Pancreas (tissue), 10 donors: ENCODE data around the gene COQ8B. TPM values are rescaled to one million over a fixed set of nuclear protein-coding genes. Genes with fewer than 3 reads are reported as not detected.

Experiments
- ATAC-seq, 4 donors: fragments of 200-7000 bp; cut with Tn5 transposase; one replicate each; pipeline versions ENCODE4 v1.8.0 to v1.9.1; 2020; ENCODE audit warnings: mild to moderate bottlenecking in 4 of 4, moderate library complexity in 4 of 4
- DNase-seq, 6 donors: peaks; one replicate each; pipeline ENCODE4 v3.0.0-alpha.2; 2020
- FAIRE-seq: peaks from 2 replicates; lab custom pipeline; 2012; peaks lifted over from hg19 to GRCh38; lab: Jason Lieb, UNC
- H3K27ac ChIP-seq, 4 donors: fragments of 200-600 bp; sonication (generic); 1 replicate in 3 of 4; 2 replicates in 1 of 4; pipeline versions ENCODE4 v1.5.0 to v1.8.0; 2020
- H3K27me3 ChIP-seq, 4 donors: fragments of 200-600 bp; one replicate each; pipeline ENCODE4 v1.8.0; 2021
- H3K36me3 ChIP-seq, 3 donors: fragments of 200-600 bp; sonication (generic) in 1 of 3; one replicate each; pipeline versions ENCODE4 v1.5.0 to v1.8.0; 2020 to 2021
- H3K4me1 ChIP-seq, 3 donors: fragments of 200-600 bp; one replicate each; pipeline ENCODE4 v1.8.0; 2021
- H3K4me3 ChIP-seq, 4 donors: fragments of 200-600 bp; sonication (generic) in 2 of 4; one replicate each; pipeline versions ENCODE4 v1.5.0 to v1.8.0; 2020 to 2021
- H3K9me3 ChIP-seq, 4 donors: fragments of 200-600 bp; one replicate each; pipeline ENCODE4 v1.8.0; 2021
- CTCF ChIP-seq, 4 donors: fragments of 200-600 bp; sonication (generic) in 3 of 4; IDR thresholded peaks; one replicate each; pipeline versions ENCODE4 v1.5.0 to v1.8.0; 2021; ENCODE audit warnings: antibody characterized with exemption in 4 of 4
- WGBS, 2 donors: extraction: QIAGEN DNeasy Blood & Tissue Kit; methylation state at CpG; one replicate each; pipeline ENCODE4 v1.1.7; 2013; 5-methylcytosine and 5-hydroxymethylcytosine counted together
- intact Hi-C, 3 donors: fragments of 100-400 bp; cut with DNase I; formaldehyde crosslinking; loops; one replicate each; pipeline versions ENCODE4 v1.11.1 to v1.14.2; 2022
- polyA plus RNA-seq, 2 donors: library from polyadenylated mRNA; stranded (reverse); fragments of 200-250 nt; gene quantifications; one replicate each; pipeline ENCODE4 v1.2.3, GENCODE V29; 2013
- total RNA-seq, 6 donors: library from RNA; stranded (reverse); fragmentation: NEBNext Ultra II Directional in 4 of 6; extraction: Animal tissue kit (Norgen Biotek cat#: 25700) in 4 of 6; gene quantifications; one replicate each; pipeline versions ENCODE4 v1.2.1 to v1.2.4, GENCODE V29; 2021 to 2023
- donor health status: healthy with polysubstance abuse.
- donor health status: DM: no; HTN: no; CAD: no; lungs with moderate emphysema.
- donor health status: DM: no; HTN: no; CAD: no.
- donor health status: control.
- donor health status: control.
- donor health status: Bipolar disorder and iron deficiency.
- donor health status: DM: yes; HTN: yes; CAD: no.
- donor health status: DM: no; HTN: no; CAD: no.
- donor health status: DM: no; HTN: no; CAD: no.
- donor health status: DM: yes; HTN: yes; CAD: no.

Gene COQ8B
- total and polyA plus RNA-seq, 8 donors: 12.7 to 44.2 (median 18.0) TPM

GRCh38 chr19:40714441-40715299, 2.0 kb downstream of the COQ8B start:
- FAIRE-seq (no peak), ATAC-seq (peak; percentile 68 to 81 (median 76)), DNase-seq (peak; percentile 91 to 97 (median 92))
- no peak for TF ChIP-seq CTCF (IDR thresholded peaks at IDR 0.05)
- H3K27me3 ChIP-seq: no peaks in the 10 kb centered on the region
- H3K36me3 ChIP-seq: peaks cover 0 to 3% (median 0%) of the 10 kb centered on the region in 3 donors
- H3K4me1 ChIP-seq: peaks cover under 1 to 7% (median 7%) of the 10 kb centered on the region in 3 donors
- no peaks in the 10 kb centered on the region for H3K9me3 ChIP-seq
- peak overlapping the region; percentile 92 to 97 (median 94) for H3K27ac ChIP-seq
- WGBS, 2 donors: 1 to 5% methylated on average over 28 to 31 of the region's 31 CpGs
- peak overlapping the region; percentile 14 to 86 (median 50) for H3K4me3 ChIP-seq
- intact Hi-C loops: no loop called here

GRCh38 chr19:40713939-40714338, 2.7 kb downstream of the COQ8B start:
- WGBS, 2 donors: 75 to 90% methylated on average over 11 of the region's 11 CpGs
- FAIRE-seq (no peak), ATAC-seq (no peak), DNase-seq (no peak)
- Histone ChIP-seq H3K4me3 (peak overlapping the region in 2 of 4 donors; percentile 62 to 86), H3K9me3 (no peaks in the 10 kb centered on the region), H3K36me3 (peaks cover 0 to 5% (median 3%) of the 10 kb centered on the region in 3 donors), H3K27ac (peak overlapping the region in 2 of 4 donors; percentile 93 to 95), H3K27me3 (no peaks in the 10 kb centered on the region), H3K4me1 (peaks cover 0 to 6% (median 4%) of the 10 kb centered on the region in 3 donors)
- intact Hi-C loops: no loop called here
- TF ChIP-seq CTCF (IDR thresholded peaks at IDR 0.05): no peak

- Histone ChIP-seq H3K27me3 (no peaks in the 10 kb centered on the region), H3K36me3 (peaks cover under 1 to 13% (median 3%) of the 10 kb centered on the region in 3 donors), H3K9me3 (no peaks in the 10 kb centered on the region), H3K4me3 (no peak overlapping the region), H3K27ac (no peak overlapping the region), H3K4me1 (no peaks in the 10 kb centered on the region)
- 89 to 92% methylated on average over 5 of the region's 5 CpGs for WGBS, 2 donors
- no peak for DNase-seq
- intact Hi-C loops: no loop called here
- no peak for ATAC-seq
- TF ChIP-seq CTCF (IDR thresholded peaks at IDR 0.05): no peak
- no peak for FAIRE-seq
Observed at GRCh38 chr19:40709817-40710216, 6.9 kb downstream of the COQ8B start.

- ATAC-seq: no peak
- H3K36me3 ChIP-seq: peaks cover 4 to 20% (median 6%) of the 10 kb centered on the region in 3 donors
- FAIRE-seq: no peak
- no peak overlapping the region for H3K4me3 ChIP-seq
- intact Hi-C loops: no loop called here
- H3K4me1 ChIP-seq: no peaks in the 10 kb centered on the region
- 96 to 97% methylated on average over 7 of the region's 7 CpGs for WGBS, 2 donors
- H3K27me3 ChIP-seq: no peaks in the 10 kb centered on the region
- H3K27ac ChIP-seq: no peak overlapping the region
- TF ChIP-seq CTCF (IDR thresholded peaks at IDR 0.05): no peak
- H3K9me3 ChIP-seq: no peaks in the 10 kb centered on the region
- DNase-seq: no peak
Observed at GRCh38 chr19:40707615-40708014, 9.1 kb downstream of the COQ8B start.
